T-helper 1 cell (primary cell): ENCODE measurements around the gene CCL2.
A peak's percentile ranks its signal among the peaks of the same experiment; 100 is the strongest.

Source experiments
- DNase-seq, 5 donors: peaks; one replicate each; pipeline ENCODE4 v3.0.0-alpha.2; 2012 to 2020

The CCL2 gene

DNA sequence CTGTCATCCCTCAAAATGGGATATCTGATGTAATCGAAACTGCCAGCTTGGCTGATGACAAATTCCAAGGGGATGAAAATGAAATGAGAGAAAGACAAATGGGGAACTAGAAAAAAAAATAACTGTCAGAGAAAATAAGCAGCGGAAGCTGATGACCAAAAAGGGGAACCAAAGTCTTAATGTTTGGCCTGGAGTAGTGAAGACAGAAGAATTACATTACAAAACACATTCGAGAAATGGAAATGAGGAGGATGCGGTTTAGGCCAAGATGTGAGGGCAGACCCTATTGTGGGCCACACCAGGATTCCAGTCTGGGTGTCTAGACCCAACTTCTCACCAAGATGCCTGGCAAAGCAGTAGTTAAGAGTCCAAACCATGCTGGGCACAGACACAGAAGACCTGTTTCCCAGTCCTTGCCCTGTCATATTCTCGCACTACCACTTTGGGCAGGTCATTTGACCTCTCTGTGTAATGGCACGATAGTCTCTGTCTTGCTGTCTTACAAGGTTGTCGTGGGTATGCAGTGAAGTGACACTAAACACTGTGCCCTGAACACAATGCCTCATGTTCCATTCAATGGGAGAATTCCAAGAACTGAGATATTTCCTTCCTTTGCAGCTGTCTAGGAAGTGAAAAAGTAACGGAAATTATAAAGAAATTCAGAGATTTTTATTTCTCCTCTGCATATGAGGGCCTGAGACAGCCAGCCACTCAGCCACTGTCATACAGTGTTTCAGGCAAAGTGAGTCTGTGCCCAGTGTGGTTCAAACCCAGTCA is 12.3 kb upstream of the CCL2 start:
- DNase-seq, result no peak

DNA sequence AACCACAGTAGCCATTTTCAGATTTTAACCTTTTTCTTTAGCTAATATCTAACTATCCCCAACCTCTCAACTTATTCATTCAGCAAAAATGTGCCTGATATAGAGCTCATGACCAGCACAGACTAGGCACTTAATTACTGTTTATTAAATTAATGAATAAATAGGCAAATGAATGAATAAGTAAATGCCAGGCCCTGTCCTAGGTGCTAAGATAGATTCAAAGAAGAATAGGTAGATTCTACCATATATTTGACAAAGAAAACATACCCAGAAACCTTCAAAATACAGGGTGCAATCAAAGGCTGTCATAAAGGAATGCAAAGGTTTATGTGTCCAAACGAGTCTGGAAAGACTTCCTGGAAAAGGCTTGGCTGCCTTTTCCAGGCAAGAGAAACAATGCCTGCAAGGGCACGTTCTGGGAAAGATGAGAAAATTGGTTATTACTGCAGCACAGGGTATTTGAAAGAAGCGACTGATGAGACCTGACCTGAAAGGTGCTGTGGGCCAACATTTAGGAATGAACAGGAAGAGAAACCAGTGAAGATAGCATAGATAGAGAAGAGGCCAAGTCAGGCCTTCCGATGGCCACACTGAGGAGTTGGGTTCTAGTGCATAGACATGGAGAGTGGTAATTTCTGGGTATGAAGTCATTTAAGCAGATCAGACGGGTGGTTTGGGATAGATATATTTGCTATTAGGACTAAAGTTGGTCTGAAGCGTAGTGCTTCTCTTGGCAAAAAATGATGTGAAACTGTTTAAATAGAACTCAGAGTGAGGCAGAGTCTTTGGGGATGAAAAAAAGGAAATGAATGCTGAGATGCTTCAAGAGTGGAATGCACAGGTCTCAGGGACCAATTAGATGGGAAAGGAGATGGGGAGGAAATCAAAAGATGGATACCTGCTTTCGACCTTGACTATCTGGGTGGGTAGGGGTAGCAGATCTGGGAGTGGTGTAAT is 11.4 kb upstream of the CCL2 start:
- DNase-seq, result no peak

DNA sequence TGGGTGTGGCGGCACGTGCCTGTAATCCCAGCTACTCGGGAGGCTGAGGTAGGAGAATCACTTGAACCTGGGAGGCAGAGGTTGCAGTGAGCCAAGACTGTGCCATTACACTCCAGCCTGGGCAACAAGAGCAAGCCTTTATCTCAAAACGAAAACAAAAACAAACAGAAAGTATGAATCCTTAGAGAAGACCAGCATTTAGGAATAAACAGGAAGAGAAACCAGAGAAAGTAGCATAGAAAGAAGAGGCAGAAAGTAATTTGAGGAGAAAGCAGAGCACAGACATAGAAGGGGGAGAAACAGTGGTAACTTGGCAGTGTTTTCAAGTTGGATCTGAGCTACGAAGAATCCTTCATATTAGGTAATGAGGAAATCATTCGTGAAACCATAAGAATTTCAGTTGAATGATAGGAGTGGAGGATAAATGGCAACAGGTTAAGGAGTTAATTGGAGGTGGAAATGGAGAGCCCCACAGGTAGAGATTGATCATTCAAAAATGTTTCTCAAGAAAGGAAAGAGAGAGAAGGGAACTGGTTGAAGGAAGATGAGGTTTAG is 9.7 kb upstream of the CCL2 start:
- DNase-seq, result no peak

DNA sequence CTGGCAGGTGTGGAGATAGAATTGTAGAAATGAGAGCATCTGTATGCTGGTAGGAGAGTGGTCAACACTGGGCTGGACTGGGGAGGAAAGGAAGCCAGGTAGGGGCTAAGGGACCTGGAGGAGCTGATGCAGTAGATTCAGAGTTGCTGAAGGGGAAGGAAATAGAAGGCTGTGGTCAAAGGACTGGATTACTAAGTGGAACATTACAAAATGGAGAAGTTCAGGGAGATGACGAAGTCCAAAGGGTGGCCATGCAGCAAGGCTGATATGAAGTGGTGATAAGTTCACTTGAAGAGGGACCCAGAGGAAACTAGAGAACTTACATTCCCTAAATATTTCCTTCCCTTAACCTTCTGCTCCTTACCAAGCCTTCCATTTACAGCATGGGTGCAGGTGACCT is 8.6 kb upstream of the CCL2 start:
- no peak for DNase-seq

DNA sequence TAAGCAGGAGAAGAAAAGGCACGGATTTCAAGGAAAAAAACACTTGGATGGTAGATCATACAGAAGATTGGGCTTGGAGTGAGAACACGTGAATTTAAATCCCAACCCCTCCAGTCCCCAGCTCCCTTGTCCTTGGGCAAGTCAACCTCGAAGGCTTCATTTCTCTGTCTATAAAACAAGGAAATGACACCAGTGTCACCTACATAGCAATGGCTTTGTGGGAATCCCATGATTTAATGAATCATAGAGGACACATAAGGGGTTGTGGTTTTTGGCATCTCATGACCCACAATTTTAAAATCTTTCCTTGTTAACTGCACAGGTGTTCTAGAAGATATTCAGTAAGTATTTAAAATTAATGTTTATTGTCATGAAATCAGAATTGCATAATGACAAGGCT is 8.2 kb upstream of the CCL2 start:
- DNase-seq, result no peak

DNA sequence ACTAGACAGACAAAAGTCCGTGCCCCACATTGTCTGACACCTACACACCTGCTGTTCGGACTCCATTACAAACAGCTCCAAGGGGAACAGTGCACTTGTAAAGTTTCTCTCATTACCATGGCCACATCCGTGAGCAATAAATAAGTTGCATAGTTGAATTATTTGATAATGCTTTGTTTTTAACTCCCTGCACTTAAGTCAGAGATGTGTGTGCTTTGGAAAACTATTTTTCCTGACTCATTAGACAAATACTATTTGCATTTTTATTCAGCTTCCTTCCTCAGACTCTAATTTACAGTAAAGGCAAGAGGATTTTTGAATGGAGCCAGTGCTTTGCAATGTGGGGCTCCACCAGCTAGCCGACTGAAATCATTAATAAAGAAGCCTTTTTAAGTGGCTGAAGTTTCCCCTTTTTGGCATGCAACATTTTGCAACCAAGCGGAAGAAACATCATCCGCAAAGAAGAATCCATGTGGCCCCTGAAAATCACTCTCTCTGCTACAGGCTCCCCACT is 6.5 kb upstream of the CCL2 start:
- DNase-seq, result no peak

DNA sequence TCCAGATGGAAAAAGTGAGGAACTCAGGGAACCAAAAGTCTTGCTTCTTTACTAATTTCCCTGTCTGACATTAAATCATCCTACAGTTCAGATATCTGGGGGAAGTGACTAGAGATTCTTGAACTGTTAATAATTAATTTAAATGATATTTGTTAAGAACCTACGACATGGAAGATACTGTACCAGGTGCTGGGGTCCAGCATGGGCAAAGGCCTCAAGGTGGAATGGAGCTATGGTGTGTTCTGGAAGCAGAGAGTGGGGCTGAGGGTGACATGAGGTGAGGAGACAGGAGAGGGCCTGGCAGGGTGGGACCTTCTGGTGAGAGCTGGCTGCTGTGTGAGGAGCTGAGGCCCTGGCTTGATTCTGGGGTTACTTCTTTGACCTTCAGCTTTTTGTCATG is 6.0 kb upstream of the CCL2 start:
- no peak for DNase-seq

DNA sequence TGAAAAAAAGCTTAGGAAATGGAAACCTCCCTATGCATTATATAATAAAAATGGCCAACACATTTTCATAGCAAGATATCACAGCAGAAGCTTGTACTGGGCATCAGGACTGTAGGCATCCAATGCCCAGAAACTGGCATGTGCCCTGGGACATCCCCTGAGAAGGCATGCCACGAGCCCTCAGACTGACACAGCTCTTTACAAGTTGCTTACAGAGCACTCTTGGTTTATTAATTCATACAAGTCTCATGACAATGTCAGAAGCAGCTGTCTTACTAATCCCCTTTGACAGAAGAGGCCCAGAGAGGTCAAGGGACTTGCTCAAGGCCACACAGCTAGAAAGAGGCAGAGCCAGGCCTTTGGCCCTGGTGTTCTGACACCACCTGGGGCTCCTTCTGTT is 5.6 kb upstream of the CCL2 start:
- no peak for DNase-seq

DNA sequence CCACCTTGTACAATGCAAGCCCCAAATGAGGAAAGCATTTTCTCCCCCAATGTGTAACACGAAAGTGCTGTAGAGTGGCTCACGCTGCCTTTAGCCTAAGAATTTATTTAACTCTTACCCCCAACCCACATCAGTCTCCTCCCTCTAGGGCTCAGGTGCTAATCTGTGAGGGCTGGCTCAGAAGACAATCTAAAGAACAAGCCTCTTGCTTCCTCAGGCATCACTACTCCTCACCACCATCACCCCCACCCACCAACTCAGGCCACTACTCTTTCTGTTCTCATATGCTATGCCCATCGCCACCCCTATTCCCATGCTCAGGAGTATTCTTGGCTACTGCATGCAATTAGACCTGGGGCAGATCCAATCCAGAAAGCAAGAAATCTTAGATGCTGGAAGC is 3.9 kb upstream of the CCL2 start:
- DNase-seq, result no peak

DNA sequence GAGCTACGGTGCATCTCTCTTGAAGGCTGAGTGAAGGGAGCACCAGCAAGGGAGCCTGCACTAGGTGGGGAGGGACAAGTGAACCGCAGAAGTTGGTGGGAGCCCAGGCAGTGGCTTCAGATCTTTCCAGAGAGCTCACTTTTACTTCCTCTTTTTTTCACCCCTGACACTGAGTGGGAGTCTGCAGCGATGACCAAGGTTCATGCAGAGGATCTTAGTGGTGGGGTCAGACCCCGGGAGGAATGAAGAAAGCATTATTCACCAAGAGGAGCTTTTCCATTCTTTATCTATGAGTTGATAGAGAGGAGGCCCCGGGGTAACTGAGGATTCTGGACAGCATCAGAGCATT is 3.0 kb upstream of the CCL2 start:
- DNase-seq, result no peak

DNA sequence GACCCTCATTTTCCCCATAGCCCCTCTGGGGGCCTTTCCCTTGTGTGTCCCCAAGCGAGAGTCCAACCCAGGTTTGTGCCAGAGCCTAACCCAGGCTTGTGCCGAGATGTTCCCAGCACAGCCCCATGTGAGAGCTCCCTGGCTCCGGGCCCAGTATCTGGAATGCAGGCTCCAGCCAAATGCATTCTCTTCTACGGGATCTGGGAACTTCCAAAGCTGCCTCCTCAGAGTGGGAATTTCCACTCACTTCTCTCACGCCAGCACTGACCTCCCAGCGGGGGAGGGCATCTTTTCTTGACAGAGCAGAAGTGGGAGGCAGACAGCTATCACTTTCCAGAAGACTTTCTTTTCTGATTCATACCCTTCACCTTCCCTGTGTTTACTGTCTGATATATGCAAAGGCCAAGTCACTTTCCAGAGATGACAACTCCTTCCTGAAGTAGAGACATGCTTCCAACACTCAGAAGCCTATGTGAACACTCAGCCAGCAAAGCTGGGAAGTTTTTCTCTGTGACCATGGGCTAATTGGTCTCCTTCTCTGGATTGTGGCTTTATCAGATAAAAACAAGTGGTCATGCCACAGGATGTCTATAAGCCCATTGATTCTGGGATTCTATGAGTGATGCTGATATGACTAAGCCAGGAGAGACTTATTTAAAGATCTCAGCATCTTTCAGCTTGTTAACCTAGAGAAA is 2.5 kb upstream of the CCL2 start:
- no peak for DNase-seq

DNA sequence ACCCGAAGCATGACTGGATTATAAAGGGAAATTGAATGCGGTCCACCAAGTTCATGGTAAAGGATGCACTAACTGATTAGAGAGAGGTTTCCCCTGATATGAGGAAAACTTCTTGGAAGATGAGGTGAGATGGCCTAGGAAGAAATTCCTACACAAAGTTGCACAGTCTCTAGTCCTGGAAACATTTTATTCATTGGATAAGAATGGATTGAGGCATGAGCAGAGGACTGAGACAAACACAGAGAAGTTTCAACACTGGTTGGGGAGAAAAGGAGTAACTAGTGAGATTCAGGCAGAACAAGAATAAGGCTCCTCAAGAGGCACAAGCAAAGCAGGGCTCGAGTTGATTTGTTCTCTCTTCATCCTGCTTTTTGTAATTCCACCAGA is 2.0 kb upstream of the CCL2 start:
- no peak for DNase-seq

DNA sequence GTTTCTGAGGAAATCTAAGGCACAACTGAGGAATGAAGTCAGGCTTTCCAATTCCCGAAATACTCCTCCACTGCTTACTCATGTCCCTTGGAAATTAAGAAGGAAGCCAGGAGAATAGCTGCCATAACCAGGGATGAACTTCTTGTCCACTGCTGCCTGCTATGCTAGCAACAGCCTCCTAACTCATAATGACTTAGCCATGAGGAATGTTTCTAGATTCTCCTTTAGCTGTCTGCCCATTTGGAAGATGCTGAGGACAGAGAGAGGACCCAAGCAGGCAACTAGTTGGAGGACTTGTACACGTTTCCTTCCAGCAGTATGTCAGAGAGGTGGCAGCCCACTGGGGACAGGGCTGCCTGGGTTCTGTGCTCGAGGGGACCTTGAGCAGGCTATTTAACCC is 939 bp upstream of the CCL2 start:
- DNase-seq, result no peak

DNA sequence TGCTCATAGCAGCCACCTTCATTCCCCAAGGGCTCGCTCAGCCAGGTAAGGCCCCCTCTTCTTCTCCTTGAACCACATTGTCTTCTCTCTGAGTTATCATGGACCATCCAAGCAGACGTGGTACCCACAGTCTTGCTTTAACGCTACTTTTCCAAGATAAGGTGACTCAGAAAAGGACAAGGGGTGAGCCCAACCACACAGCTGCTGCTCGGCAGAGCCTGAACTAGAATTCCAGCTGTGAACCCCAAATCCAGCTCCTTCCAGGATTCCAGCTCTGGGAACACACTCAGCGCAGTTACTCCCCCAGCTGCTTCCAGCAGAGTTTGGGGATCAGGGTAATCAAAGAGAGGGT is 272 bp downstream of the CCL2 start:
- DNase-seq, result no peak

DNA sequence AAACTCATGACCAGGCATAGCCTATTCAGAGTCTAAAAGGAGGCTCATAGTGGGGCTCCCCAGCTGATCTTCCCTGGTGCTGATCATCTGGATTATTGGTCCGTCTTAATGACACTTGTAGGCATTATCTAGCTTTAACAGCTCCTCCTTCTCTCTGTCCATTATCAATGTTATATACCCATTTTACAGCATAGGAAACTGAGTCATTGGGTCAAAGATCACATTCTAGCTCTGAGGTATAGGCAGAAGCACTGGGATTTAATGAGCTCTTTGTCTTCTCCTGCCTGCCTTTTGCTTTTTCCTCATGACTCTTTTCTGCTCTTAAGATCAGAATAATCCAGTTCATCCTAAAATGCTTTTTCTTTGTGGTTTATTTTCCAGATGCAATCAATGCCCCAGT is 756 bp downstream of the CCL2 start:
- no peak for DNase-seq

DNA sequence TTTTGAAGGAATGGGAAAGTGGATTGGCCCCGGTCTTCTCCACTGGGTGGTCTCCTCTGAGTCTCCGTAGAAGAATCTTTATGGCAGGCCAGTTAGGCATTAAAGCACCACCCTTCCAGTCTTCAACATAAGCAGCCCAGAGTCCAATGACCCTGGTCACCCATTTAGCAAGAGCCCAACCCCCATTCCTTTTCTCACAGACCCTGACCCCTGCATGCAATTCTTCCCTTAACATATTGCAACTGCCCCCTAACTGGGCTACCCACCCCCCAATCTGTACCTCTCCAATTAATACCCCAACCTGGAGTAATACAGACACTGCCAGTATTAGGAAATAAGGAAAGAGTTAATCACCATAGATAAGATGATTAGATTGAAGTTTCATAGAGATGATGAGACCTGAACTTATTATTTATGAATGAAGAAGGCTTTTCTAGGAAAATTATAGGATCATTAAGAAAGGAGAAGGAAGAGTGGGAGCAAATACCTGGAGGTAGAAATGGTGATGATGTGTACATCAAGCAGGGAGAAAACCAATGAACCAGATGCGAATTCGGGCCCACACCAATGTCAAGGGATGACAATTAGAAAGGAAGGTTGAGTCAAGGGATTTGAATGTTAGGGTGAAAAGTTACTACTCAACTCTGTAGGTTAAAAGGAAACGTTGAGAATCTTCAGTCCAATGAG is 2.4 kb downstream of the CCL2 start:
- DNase-seq, result no peak

DNA sequence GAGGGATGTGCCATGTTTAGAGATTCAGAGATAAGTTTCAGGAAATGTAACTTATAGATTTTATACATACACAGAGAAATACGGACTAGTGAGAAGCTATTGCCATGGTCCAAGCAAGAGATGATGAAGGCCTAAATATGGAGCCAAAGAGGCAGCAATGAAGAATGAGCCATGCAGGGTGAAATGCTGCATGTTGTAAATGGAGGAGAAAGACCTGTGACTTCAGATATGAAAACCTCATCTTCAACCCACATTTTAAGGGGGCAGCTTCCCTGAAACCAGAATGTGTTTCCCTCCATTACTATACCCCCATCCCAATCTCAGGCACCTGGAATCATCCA is 2.9 kb downstream of the CCL2 start:
- no peak for DNase-seq

DNA sequence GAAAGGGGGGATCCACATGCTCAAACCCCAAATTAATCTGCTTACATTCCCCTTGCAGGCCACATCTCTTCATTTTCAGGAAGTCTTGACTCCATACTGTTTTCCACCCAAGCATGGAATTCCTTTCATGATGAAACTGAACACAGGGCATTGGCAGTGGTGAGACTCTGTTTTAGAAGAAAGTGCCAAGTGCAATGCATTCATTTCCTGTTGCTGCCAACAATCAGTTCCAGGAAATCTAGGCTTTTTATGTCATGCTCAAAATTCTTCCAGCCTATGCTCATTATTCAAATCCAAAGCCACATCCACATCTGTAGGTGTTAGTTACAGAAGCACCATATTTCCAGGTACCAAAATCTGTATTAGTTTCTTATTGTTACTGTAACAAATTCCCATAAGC is 4.1 kb downstream of the CCL2 start:
- DNase-seq, result no peak

DNA sequence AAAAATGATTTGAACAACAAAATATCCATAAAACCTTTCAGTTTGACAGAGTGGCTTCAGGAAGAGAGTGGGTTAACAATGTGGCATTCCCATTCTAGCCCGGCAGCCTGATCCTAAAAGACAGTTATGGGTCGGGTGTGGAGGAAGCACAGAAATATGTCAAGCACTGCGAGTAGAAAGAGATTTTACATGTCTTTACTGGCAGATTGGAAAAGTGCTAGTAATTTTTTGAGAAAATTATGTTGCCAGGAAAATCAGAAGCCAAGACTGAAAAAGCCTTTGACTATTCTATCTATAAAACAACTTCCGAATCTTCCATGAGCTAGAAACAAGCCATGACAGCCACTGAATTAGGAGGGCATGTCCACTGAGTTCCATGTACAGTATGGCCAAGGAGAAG is 5.8 kb downstream of the CCL2 start:
- no peak for DNase-seq

DNA sequence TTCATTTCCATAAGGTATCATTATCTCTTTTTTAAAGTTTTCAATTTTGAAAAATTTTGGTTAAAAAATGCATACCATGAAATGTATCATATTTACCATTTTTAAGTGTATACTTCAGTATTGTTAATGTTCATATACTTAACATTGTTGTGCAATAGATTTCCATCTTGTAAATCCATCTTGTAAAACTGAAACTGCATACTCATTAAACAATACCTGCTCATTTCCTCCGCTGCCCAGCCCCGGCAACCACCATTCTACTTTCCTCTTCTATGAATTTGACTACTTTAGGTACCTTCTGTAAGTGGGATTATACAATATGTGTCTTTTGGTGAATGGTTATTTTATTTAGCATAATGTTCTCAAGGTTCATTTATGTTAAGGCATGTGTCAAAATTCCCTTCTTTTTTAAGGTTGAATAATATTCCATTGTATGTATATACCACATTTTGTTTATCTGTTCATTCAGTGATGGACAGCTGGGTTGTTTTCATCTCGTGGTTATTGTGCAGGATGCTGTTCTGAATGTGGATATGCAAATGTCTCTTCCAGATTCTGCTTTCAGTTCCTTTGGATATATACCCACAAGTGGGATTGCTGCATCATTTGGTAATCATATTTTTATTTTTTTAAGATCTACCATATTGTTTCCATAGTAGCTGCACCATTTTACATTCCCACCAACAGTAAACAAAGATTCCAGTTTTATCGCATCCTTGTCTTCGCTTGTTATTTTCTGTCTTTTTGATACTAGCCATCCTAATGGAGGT is 6.7 kb downstream of the CCL2 start:
- DNase-seq, result peak in 1 of 5 donors; percentile 57

DNA sequence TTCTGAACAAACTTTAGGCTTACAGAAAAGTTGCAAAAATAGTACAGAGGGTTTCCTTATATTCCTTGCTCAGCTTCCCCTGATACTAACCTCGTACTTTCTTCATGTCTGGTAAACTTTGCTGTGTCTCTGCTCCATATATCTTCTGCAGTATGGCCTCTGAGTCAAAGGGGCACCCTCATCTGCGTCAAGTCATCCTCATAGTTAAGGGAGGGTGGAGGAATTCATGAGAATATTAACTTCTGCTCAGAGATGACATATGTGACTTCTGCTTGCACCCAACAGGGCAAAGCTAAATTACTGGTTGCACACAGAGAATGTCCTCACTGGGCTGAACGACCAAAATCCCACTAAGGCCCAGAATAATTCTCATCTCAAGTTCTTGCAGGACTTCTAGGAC is 10.6 kb downstream of the CCL2 start:
- DNase-seq, result no peak

DNA sequence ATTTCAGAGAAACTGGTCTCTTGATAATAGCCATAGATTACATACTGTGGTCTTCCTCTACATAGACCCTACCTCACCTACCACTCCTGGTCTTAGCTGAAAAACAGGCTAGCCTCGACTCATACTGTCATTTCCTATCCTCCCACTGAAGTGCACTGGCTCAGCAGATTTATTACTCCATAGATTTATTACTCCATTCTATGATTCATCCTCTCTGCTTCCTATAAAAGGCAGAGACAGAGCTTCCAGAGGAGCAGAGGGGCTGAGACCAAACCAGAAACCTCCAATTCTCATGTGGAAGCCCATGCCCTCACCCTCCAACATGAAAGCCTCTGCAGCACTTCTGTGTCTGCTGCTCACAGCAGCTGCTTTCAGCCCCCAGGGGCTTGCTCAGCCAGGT is 14.9 kb downstream of the CCL2 start, which contains the start of gene CCL7:
Gene CCL7 (plus strand): TSS at position 253 of the 400 bp plus-strand sequence. CDS start 70 bp downstream, at position 323.
- no peak for DNase-seq
